ENCODE measurements around the gene BIN2.
"Not testable (repeated sequence)": the region's sequence is repeated elsewhere in the genome, so short reads cannot be mapped to it uniquely, and the experiment has no call there.

BIN2 gene

DNA sequence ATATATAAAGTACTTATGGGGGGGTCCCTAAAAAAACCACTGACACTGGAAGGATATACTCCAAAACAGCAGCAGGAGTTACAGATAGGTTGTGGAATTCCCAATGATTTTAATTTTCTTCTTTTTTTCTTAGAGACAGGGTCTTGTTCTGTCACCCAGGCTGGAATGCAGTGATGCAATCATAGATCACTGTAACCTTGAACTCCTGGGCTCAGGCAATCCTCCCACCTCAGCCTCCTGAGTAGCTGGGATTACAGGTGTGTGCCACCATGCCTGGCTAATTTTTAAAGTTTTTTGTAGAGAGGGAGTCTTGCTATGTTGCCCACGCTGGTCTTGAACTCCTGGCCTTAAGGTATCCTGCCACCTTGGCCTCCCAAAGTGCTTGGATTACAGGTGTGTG, 64.4 kb downstream of the BIN2 start:
- DNase-seq (ENCODE audit: low read depth in 2 of 2), result not testable (repeated sequence)

DNA sequence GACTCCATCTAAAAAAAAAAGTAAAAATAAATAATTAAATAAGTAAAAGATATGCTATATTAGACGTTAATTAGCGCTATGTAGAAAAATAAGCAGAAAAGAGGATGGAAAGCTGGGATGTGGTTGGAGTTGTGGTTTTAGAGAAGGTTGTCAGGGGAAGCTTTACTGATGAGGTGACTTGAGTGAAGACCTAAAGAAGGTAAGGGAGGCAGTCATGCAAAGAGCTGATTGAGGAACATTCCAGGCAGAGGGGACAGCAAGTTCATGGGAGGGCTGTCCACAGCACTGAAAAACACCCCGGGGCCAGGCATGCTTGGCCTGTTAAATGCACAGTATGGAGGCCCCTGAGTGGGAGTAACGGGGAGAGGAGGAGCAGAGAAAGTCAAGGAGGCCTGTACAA, 69.4 kb downstream of the BIN2 start:
- no peak for DNase-seq (ENCODE audit: low read depth in 2 of 2)

DNA sequence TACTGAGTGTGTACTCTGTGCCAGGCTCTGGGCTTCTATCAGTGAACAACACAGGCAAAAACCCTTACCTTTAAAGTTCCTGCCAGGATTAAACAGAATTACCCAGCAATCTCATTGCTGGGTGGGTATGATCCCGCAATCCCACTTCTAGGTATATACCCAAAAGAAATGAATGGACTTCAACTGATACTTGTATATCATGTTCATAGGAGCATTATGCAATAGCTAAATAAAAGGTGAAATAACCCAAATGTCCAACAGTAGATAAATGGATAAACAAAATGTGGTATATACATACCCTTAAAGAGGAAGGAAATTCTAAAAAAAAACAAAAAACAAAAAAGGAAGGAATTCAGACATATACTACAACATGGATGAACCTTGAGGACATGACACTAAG, 70.7 kb downstream of the BIN2 start:
- no peak for DNase-seq (ENCODE audit: low read depth in 2 of 2)

DNA sequence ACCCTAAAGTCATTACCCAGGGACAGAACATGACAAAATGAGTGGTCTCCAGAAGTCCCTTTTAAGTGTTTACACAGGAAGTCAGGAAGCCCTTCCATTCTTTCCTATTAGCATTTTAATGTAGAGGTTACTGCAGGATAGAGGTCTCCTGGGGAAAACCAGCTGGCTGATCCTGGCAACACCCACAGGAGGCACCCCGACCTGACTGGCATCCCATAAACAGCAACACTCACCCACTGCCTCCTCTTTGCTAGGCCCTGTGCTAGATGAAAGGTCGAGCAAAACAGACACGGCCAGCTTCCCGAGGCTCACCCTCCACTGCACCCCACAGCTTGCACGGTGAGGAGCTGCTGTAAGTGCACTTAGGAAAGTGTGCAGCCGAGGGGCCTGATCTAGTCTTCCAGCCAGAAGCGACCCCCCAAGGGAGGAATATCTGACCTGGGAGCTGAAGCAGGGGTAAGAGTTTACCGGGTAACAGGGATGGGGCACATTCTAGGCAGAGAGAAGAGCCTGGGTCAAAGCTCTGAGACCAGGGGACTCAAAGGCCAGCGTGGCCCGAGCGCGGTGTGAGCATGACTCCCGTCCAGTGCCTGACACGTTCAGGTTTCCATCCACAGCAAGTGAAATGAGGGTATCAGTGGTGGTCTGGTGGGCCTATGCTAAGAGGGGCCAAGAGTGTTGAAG, 76.3 kb downstream of the BIN2 start:
- no peak for DNase-seq (ENCODE audit: low read depth in 2 of 2)

DNA sequence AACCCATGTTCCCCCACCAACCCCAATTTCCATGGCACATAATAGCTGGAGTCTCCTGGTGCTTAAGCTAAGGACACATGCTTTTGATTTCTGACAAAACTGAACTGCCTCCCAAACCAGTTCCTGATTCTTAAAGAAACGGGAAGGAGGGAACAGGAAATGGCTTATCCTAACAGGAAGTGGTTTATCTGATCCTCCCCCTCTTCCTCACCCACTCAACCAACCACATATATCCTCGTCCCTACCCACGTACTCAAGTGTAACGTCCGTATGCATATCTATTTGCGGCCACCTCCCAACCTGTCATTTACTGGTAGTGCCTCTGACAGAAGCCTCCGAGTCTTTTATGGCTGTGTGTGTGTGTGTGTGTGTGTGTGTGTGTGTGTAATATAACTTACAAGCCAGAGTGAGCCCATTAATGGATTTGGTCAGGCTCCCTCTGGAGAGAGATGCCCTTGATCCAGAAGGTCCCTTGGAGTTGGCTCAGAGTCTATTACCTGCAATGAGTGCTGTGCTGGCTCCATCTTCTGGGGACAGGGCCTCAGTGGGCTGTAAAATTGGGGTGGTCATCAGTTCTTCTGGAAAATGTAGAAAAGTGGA, 77.6 kb downstream of the BIN2 start:
- DNase-seq (ENCODE audit: low read depth in 2 of 2), result no peak

DNA sequence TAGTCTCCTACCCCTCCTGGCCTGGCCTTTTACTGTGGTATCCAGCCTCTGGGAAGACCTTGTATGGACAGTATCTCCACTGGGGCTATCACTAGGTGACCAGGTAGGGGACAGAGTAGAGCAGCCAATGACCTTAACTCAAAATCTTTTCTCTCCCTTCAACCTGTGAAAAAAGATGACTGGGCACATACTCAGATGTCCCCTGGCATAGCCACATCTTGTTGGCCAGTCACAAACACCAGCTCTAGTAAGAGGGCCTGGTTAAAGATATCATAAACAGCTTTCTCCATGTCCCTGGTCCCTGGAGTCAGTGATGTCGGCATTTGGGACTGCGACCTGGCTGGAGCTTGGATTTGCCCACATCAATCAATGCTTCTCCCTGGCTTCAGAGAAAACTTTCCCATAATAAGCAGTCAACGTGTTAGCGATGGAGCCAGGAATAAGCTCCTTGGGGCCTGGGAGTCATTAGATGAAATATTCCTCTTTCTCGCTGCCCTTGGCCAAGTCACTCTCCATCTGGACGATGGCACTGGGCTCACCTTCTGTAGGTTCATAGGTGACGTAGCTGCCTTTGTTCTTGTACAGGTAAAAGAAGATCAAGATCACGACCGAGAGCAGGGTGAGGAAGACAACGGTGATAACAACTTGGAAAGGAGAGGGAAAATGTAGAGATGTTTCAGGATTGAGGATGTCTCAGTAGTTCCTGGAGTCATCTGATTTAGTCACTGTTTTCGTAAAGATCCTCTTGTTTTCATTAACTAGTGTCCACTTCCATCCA, 78.3 kb downstream of the BIN2 start:
- no peak for DNase-seq (ENCODE audit: low read depth in 2 of 2)

DNA sequence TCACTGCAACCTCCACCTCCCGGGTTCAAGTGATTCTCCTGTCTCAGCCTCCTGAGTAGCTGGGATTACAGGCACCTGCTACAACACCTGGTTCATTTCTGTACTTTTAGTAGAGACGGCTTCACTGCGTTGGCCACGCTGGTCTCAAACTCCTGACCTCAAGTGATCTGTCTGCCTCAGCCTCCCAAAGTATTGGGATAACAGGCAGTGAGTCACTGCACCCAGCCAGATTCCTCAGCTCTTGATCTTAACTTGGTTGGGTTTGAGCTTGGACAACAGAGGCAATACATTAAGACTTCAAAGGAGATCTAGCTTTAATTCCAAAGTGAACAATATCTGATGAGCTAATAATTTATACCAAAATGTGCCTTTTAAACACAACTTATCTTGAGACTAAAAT, 79.7 kb downstream of the BIN2 start:
- DNase-seq (ENCODE audit: low read depth in 2 of 2), result no peak

DNA sequence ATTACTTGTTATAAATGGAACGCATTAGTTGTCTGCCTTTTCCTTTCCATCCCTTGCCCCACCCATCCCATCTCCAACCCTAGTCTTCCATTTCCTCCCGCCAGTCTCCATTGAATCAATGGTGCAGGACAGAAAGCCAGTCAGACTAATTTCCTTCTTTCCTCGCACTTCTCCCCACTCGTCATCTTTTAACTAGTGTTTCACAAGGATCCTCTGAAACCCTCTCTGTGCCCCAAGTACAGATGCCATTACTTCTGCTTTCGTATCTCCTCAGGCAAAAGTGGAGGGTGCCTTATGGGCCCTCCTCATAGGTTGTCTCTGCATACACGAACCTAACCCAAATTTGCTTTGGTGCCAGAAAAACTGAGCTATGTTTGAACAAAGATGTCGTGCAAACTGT, 81.1 kb downstream of the BIN2 start:
- no peak for DNase-seq (ENCODE audit: low read depth in 2 of 2)

DNA sequence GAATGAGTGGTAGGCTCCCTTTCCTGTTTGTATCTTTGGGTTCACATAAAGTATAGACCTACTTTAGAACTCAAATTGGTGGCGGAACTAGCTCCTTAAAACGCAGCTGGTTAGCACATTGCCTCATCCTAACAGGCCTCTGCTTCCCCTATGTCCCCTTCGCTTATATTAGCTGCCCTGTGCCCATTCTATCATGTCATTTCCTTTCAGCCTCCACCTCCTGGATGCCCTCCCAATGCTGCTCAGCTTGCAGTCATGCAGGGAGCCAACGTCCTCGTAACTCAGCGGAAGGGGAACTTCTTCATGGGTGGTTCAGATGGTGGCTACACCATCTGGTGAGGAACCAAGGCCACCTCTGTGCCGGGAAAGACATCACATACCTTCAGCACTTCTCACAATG, 81.9 kb downstream of the BIN2 start:
- DNase-seq (ENCODE audit: low read depth in 2 of 2), result no peak

DNA sequence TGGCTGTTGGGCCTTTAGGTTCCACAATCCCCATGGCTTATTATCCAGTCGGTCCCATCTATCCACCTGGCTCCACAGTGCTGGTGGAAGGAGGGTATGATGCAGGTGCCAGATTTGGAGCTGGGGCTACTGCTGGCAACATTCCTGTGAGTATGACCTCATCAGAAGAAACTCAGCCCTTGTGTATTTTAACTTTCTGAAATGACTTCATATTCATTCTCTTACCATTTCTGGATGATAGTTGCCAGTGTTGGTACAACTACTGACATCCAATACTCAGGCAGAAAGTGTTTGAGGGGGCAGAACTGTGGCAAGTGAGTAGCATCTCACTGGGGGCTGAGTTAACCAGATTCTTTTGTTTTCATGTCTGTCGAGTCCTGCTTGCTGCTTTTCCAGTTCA, 83.0 kb downstream of the BIN2 start:
- DNase-seq (ENCODE audit: low read depth in 2 of 2), result no peak

DNA sequence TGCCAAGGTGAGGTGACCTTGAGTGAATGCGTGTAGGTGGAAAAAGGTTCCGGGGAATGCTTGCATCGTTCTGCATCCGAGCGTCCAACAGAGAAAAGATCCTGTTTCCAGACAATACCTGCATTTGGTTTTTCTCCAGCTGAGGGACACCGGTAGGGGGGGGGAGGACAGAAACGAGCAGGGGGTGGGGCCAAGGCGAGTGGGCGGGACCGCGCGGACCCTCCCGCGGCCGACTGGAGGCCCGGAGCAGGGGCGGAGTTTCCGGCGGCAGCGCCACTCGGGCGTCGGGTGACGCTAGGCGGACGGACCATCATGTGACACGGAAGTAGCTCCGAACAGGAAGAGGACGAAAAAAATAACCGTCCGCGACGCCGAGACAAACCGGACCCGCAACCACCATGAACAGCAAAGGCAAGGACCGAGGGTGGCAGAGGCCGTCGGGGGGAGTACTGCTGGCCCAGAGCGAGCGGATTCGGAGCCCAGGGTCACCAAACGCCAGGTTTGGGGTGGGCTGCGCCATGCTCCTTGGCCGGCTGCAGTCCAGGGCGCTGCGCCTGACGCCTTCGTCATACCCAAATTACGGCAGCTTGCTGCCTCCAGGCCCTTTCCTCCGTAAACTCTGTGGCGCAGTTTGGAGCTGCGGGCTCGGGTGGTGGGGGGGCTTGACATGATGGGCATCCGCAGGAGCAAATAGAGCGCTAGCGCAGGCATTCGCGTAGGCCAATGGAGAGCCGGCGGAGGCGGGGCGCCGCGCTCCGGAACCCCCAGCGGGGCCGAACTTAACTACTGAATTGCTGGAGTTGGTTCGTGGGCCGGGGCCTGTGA, 85.3 kb downstream of the BIN2 start, which contains the start of gene DAZAP2:
TSS of gene DAZAP2 (plus strand) at position 317 of the 825 bp plus-strand sequence. CDS start at position 399, 82 bp downstream.
- DNase-seq (ENCODE audit: low read depth in 2 of 2), result peak; percentile 89 to 96

DNA sequence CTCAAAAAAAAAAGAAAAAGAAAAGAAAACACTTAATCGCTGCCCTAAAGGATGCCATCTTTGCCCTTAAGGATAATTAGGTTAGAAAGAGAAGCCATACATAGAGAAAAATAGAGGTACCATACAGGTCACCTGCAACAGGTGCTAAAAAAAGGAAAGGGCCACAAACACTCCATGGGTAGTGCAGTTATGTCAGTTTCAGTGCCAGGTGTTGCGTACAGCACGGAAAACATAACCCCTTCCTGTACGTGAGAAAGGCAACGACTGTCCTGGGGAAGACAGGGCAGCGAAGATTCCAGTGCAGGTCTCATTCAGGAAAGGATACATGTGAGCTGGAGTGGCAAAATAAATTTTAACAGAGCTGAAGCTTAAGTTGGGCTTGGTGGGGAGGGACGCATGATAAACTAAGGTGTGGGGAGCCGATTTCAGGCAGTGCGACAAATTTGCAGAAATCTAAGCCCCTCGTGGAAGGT, 85.9 kb downstream of the BIN2 start:
- no peak for DNase-seq (ENCODE audit: low read depth in 2 of 2)

DNA sequence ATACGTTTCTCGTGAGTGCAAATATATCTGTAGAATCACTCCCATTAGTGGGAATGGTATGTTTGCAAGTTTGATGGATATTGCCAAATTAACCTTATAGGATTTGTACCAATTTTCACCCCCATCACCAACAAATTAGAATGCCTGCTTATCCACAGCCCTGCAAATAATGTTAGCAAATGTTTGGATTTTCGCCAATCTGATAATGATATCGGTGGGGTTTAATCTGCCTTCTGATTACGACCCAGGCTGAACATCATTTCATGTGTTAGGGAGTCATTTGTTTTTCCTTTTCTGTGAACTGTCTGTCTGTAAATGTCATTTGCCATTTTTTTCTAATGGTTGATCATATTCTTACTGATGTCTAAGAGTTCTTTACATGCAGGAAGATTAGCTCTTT, 89.4 kb downstream of the BIN2 start:
- no peak for DNase-seq (ENCODE audit: low read depth in 2 of 2)

DNA sequence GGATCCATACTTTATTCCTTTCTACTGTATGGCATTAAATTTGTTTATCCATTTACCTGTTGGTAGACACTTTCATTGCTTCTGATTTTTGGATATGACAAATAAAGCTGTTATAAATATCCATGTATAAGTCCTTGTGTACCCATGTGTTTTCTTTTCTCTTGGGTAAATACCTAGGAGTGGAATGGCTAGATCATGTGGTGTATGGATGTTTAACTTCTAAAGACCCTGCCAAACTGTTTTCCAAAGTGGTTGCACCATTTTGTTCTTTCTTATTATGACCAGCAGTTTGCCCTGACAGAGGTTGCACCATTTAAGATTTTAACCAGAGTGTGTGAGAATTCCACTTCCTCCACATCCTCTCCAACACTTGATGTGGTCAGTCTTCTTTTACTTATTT, 91.3 kb downstream of the BIN2 start:
- no peak for DNase-seq (ENCODE audit: low read depth in 2 of 2)

Data from stimulated activated CD4-positive, alpha-beta T cell treated with anti-CD3 and anti-CD28 coated beads, Interleukin-12 subunit alpha, Interleukin-12 subunit beta, amount 100 ng/mL, for 24 hours (primary cell).